Activated CD8-positive, alpha-beta T cell treated with anti-CD3 and anti-CD28 coated beads, Interleukin-2, amount 10 ng/mL, durations not matched to agents 7 days and 5 days (primary cell): ENCODE data around the gene TUBB1. TPM values are rescaled to one million over a fixed set of nuclear protein-coding genes. Genes with fewer than 3 reads are reported as not detected.

Experiments
- ATAC-seq: fragments of 150-1000 bp; cut with Tn5 transposase; one replicate; pipeline ENCODE4 v1.10.0; 2021; ENCODE audit warnings: moderate library complexity
- CTCF ChIA-PET: fragments of 350-600 bp; sonication (Branson Sonifier 250); formaldehyde crosslinking; loops from one replicate; lab custom pipeline; 2021; ENCODE audit warnings: antibody characterized with exemption; lab: Charles Lee
- POLR2A ChIA-PET: fragments of 350-600 bp; sonication (Branson Sonifier 250); formaldehyde crosslinking; loops from one replicate; lab custom pipeline; 2021; ENCODE audit warnings: antibody characterized with exemption; lab: Charles Lee
- DNase-seq: peaks from one replicate; pipeline ENCODE4 v3.0.0-alpha.2; 2020
- H3K27ac Mint-ChIP-seq: one replicate; pipeline ENCODE4 v1.8.0; 2021; ENCODE audit warnings: mild to moderate bottlenecking, mixed read lengths
- H3K27me3 Mint-ChIP-seq: one replicate; pipeline ENCODE4 v1.8.0; 2021; ENCODE audit warnings: low read depth, mixed read lengths
- H3K36me3 Mint-ChIP-seq: one replicate; pipeline ENCODE4 v1.8.0; 2021; ENCODE audit warnings: low read depth, mixed read lengths
- H3K4me1 Mint-ChIP-seq: one replicate; pipeline ENCODE4 v1.8.0; 2021; ENCODE audit warnings: low read depth, mixed read lengths
- H3K4me3 Mint-ChIP-seq: one replicate; pipeline ENCODE4 v1.8.0; 2021; ENCODE audit warnings: mild to moderate bottlenecking, mixed read lengths
- H3K9me3 Mint-ChIP-seq: one replicate; pipeline ENCODE4 v1.8.0; 2022; ENCODE audit warnings: mixed read lengths; ENCODE audit not compliant: insufficient read depth
- total RNA-seq, 2 experiments: library from RNA; stranded (reverse); gene quantifications; one replicate each; pipeline ENCODE4 v1.2.3, GENCODE V29; 2021

TUBB1 gene
- total RNA-seq, 2 experiments from 2014 or later = not detected

DNA sequence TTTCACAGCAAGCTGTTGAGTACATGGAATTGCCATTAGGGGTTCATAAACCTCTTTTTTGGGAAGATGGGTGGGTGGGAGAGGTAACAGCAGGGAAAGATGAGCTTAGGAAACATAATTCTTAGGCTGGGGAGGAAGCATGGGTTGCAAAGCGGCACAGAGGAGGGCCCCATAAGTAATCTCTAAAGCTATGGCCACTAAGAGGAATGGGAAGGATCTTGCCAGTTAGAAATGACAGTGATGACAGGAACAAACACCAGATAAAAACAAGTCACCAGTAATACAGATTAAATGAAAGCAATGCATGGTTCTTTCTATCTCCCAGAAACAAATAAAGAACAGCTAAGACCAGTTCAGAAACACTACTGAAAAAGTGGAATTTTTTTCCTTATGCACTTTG is 54.4 kb downstream of the TUBB1 start:
- Mint-ChIP-seq H3K27ac (no peak overlapping the region), H3K36me3 (no peaks in the 10 kb centered on the region), H3K27me3 (peaks cover 29% of the 10 kb centered on the region), H3K4me3 (no peak overlapping the region), H3K4me1 (peaks cover 34% of the 10 kb centered on the region), H3K9me3 (no peaks in the 10 kb centered on the region)
- no peak for ATAC-seq
- ChIA-PET CTCF (interaction anchor here (0.9 to 1.6 kb wide), 6 partner anchors 14 to 330 kb away, joined by 3 to 6 read pairs (median 3); no protein-coding TSS in a partner anchor), POLR2A (no interaction called here)
- no peak for DNase-seq

DNA sequence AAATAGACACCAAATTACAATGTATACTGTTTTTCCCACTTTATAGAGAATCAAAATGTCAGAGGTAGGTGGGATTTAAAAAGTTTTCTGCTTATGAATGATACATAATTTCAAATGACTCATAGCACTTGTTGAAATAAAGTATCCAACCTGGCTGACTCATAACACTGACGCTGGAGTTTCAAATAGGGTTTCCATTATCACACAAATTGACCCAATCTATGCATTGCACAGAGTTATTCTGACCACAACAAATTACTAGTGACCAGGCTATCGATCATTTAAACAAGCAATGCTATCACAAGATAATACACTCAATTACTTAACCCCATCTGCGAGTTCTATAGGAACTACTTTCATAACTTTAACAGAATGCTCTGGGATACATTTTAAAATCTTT is 55.2 kb downstream of the TUBB1 start:
- ChIA-PET POLR2A (no interaction called here), CTCF (interaction anchor here (1.3 to 1.6 kb wide), 2 partner anchors 15 to 149 kb away, joined by 3 read pairs; no protein-coding TSS in a partner anchor)
- Mint-ChIP-seq H3K9me3 (no peaks in the 10 kb centered on the region), H3K27me3 (peaks cover 26% of the 10 kb centered on the region), H3K27ac (no peak overlapping the region), H3K4me3 (no peak overlapping the region), H3K4me1 (peaks cover 34% of the 10 kb centered on the region), H3K36me3 (no peaks in the 10 kb centered on the region)
- no peak for ATAC-seq
- DNase-seq = no peak

DNA sequence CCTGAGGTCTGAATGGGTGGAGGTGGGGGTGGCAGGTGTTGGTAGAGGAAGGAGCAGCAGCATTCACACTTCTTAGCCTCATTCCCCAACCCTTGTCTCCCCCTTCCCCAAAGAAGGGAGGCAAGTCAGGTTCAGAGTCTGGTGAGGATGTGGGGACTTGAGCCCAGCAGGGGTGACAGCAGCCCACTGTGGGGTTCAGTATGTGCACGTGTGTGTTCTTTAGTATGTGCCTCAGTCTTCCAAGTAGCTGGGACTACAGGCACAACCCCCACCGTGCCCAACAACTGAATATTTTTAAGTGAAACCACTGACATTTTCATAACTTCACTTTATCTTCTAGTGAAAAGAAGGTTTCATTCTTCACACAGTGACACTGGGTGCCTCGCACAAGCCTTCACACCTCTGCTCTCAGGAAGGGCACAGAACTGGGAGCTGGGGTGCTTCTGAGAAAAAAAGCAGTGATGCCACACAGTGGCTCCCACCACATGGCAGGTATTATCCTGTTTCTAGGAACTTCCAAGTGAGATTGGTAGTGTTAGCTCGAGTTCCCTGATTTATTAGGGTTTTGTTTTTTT is 56.8 kb downstream of the TUBB1 start:
- Mint-ChIP-seq H3K27ac (no peak overlapping the region), H3K36me3 (no peaks in the 10 kb centered on the region), H3K27me3 (peaks cover 25% of the 10 kb centered on the region), H3K9me3 (no peaks in the 10 kb centered on the region), H3K4me3 (no peak overlapping the region), H3K4me1 (peaks cover 34% of the 10 kb centered on the region)
- ATAC-seq (no peak), DNase-seq (no peak)
- POLR2A ChIA-PET = interaction anchor here (0.7 kb wide), 1 partner anchor 90 kb away, joined by 3 read pairs; no protein-coding TSS in a partner anchor
- CTCF ChIA-PET = interaction anchor here (0.6 to 2.9 kb wide), 3 partner anchors 12 to 246 kb away, joined by 3 to 12 read pairs (median 3); no protein-coding TSS in a partner anchor

Other genes starting within 250 kb of the TUBB1 start
- 1 to 10 TPM; 1.3 to 2.0 TPM for gene GNAS-AS1, start 168.5 kb upstream of the TUBB1 start, total RNA-seq
- 100 to 1,000 TPM; 912 to 952 TPM for gene GNAS, start 166.7 kb upstream of the TUBB1 start, total RNA-seq
- gene NELFCD, start 38.2 kb upstream of the TUBB1 start, total RNA-seq = 10 to 100 TPM; 89.0 to 89.5 TPM
- gene CTSZ, start 12.2 kb upstream of the TUBB1 start, total RNA-seq = 10 to 100 TPM; 42.4 to 44.0 TPM
- gene ATP5F1E, start 12.9 kb downstream of the TUBB1 start, total RNA-seq = 10 to 100 TPM; 97.8 to 98.8 TPM
- 10 to 100 TPM; 80.1 to 81.6 TPM for gene PRELID3B, start 23.4 kb downstream of the TUBB1 start, total RNA-seq
- 1 to 10 TPM; 8.6 to 9.2 TPM for gene ZNF831, start 144.4 kb downstream of the TUBB1 start, total RNA-seq